Cardiac fibroblast (primary cell): Measurements from ENCODE around the gene LRIG2.
A peak's percentile ranks its signal among the peaks of the same experiment; 100 is the strongest.
"Not testable (repeated sequence)": the region's sequence is repeated elsewhere in the genome, so short reads cannot be mapped to it uniquely, and the experiment has no call there.

ENCODE experiments used
- DNase-seq, 2 donors: peaks; one replicate each; pipeline versions ENCODE4 v3.0.0 to v3.0.0-alpha.2; 2010; ENCODE audit warnings: low read depth in 2 of 2
- H3K4me3 ChIP-seq, 2 donors: replicated peaks in 1 of 2; 1 replicate in 1 of 2; 2 replicates in 1 of 2; pipeline ENCODE4 v1.5.1; 2011; ENCODE audit warnings: low read depth in 2 of 2, low read length in 2 of 2, mild to moderate bottlenecking in 2 of 2, moderate library complexity in 1 of 2
- CTCF ChIP-seq: IDR thresholded peaks from one replicate; pipeline ENCODE4 v1.5.1; 2011; ENCODE audit warnings: low read depth, mild to moderate bottlenecking, low read length, inconsistent platforms

LRIG2 gene

GRCh38 chr1:113146242-113147072 is 73.5 kb downstream of the LRIG2 start:
- TF ChIP-seq CTCF = no peak
- no peak overlapping the region for H3K4me3 ChIP-seq
- peak; percentile 19 to 41 for DNase-seq

GRCh38 chr1:113147073-113147625 is 74.2 kb downstream of the LRIG2 start:
- H3K4me3 ChIP-seq = no peak overlapping the region
- no peak for TF ChIP-seq CTCF
- DNase-seq = no peak

GRCh38 chr1:113147826-113148225 is 74.8 kb downstream of the LRIG2 start:
- no peak for TF ChIP-seq CTCF
- no peak overlapping the region for H3K4me3 ChIP-seq
- no peak for DNase-seq

GRCh38 chr1:113150494-113150893 is 77.5 kb downstream of the LRIG2 start:
- not testable (repeated sequence) for DNase-seq, H3K4me3 ChIP-seq

GRCh38 chr1:113153116-113153803 is 80.3 kb downstream of the LRIG2 start:
- peak; percentile 26 to 53 for DNase-seq
- TF ChIP-seq CTCF = no peak
- no peak overlapping the region for H3K4me3 ChIP-seq

GRCh38 chr1:113156368-113156767 is 83.4 kb downstream of the LRIG2 start:
- no peak overlapping the region for H3K4me3 ChIP-seq
- DNase-seq = no peak
- no peak for TF ChIP-seq CTCF

- H3K4me3 ChIP-seq, DNase-seq: not testable (repeated sequence)
These were observed 85.7 kb downstream of the LRIG2 start for GRCh38 chr1:113158743-113159142.
